HG02970 (cell line): ENCODE results near the gene AGTR1.

Experiments used
- ATAC-seq: cut with Tn5 transposase; IDR thresholded peaks from one replicate; pipeline ENCODE4 v1.9.1; 2021; ENCODE audit warnings: mild to moderate bottlenecking, moderate library complexity, moderate number of reproducible peaks; ENCODE audit not compliant: unreplicated experiment, low FRiP score

AGTR1 gene

DNA sequence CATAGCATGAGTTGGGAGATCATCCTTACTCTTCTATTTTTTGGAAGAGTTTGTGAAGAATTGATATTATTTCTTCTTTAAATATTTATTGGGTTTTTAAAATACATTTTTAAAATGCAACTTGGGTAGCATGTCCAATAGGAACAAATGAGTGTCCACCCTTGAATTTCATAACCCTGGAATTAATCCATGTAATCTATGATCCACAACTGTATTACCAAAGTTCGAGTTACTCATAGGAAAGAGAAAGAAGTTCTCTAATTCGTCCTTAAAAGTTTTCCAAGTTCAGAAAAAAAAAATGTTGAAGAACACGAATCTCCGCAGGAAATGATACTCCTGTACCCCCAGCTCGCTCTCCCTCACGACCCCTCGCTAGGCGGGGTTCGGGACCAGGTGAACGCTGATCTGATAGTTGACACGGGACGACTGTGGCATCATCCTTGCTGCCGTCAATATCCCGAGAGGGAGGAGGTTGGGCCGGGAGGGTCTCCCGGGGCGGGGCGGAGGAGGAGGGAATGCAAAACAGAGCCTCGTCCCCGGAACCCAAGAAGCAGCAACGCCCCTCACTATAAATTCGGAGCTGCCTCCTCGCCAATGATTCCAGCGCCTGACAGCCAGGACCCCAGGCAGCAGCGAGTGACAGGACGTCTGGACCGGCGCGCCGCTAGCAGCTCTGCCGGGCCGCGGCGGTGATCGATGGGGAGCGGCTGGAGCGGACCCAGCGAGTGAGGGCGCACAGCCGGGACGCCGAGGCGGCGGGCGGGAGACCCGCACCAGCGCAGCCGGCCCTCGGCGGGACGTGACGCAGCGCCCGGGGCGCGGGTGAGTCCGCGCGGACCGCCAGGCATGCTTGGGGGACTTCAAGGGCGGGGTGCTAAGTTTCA lies at the start of gene AGTR1:
AGTR1 (plus strand) TSS at position 598 of the 884 bp plus-strand sequence. CDS start 43,133 bp downstream, outside the sequence.
- ATAC-seq, result no peak

- no peak for ATAC-seq
Measured at GRCh38 chr3:148648685-148649352, 48.9 kb upstream of the AGTR1 start.

DNA sequence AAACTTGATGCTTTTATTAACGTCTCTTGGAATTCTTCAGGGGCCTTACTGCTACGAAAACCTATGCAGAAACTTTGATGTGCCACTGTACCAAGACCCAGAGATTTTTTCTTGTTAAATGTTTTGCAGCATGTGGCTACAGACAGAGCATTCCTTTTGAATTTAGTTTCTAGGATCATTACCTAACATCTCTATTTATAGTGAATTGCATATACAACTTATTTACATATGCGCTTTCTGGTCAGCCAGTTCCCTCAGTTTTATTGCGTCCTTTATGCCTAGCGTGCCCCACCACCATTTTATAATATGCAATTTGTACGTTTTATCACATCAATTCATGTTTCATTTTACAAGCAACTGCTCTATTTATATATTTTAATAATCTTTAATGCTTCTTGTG lies 46.2 kb upstream of the AGTR1 start:
- ATAC-seq, result no peak

DNA sequence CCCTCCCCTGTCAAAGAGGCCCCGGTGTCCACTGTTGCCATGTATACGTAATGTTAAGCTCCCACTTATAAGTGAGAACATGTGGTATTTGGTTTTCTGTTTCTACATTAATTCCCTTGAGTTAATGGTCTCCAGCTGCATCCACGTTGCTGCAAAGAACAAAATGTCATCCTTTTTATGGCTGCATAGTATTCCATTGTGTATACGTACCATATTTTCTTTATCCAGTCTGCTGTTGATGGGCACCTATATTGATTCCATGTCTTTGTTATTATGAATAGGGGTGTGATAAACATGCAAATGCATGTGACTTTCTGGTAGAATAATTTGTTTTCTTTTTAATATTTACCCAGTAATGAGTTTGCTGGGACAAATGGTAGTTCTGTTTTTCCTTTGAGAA lies 43.3 kb upstream of the AGTR1 start:
- ATAC-seq, result no peak

DNA sequence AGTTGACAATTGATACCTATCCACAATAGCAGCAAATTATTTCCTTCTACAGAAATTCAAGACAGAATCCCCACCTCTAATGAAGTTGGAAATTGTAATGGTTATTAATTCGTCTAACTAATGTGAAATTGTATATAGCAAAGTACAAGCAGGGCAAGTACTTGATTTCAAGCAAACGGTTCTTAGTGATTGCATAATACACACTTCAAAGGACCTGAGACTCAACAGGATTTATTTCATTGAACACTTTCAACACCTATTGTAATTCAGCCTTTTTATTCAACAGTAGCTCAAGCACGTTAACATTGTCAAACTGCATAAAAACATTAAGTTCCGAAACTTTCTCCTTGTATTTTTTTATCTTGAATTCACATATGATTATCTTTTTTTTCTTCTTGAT lies 40.2 kb upstream of the AGTR1 start:
- ATAC-seq, result no peak

GRCh38 chr3:148659512-148659911 lies 38.2 kb upstream of the AGTR1 start:
- no peak for ATAC-seq

DNA sequence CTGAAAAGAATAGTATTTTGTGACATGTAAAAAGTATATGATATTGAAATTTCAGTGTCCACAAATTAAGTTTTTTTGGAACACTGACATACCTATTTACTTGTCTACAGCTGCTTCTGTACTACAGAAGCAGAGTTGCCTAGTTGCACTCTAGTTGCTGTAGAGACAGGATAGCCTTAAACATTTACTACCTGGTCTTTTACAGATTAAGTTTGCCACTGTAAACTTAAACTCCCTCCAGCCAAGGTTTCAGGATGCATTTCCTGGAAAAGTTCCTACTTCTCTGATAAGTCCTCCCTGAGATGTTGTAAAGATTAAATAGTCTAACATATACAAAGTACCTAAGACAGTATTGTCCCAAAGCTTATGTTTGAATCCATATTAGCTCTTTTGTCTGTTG lies 17.4 kb upstream of the AGTR1 start:
- ATAC-seq, result no peak

GRCh38 chr3:148681080-148681479 lies 16.6 kb upstream of the AGTR1 start:
- no peak for ATAC-seq

DNA sequence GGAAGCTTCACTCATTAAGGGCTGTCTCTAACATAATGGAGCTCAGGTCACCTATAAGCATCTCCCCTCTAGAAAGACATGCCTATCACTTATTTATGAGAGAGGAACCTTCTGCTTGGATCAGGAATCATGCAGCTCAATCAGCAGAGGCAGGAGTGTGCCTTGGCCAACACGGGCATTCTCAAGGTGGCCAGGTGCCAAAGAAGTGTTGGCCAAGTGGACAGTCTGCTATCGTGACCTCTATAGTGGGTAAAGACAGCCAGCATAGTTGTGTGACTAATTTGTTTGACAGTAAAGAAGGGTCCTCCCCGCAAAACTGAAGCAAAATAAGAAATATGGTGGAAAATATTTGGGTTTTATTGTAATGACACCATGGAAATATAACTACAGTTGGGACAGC lies 14.7 kb upstream of the AGTR1 start:
- ATAC-seq, result no peak

- no peak for ATAC-seq
Measured at GRCh38 chr3:148694116-148694515, 3.6 kb upstream of the AGTR1 start.

DNA sequence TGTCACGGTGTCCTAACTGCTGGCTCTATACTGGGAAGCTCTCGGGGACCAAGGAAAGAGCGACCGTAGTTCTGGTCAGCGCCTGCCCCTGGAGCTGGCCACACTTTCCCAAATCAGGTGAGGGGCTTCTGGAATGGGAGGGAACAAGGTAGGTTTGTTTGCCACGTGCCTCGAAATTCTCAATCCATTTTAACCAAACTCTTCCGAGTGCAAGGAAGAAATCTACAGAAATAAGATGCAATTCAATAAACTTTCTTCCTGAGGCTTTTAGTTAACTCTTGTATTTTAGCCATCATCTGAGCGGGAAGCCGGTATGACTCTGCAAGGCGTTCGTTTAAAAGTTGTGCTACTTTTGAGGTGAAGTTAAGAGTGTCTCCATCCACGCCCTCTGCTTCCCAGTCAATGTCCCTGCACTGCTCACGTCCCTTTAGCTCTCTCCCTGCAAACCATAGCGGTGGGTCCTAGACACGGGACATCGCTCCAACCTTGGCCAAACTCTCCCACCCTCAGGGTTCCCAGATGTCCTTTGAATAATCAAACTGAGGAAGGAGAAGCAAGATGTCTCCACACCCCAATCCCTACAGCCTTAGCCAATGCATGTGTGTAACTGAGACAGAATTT lies 597 bp downstream of the AGTR1 start:
- no peak for ATAC-seq

DNA sequence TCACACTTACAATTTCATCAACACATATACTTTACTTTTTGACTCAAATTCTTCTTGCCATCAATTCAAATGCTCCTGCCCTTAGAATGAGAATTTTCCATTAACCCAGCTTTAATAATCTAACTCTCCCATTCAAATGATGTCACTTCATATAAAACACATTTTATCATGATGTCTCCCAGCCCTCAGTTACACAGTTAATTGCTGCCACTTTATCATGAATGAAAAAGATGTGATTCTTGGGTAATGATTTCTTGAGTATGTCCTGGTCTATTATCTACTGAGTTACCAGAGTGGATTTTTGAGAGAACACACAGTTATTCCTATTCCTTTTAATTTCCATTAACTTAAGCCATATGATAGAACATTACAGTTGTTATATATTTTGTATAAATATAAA lies 7.6 kb downstream of the AGTR1 start:
- no peak for ATAC-seq

GRCh38 chr3:148707601-148708380 lies 10.1 kb downstream of the AGTR1 start:
- no peak for ATAC-seq

GRCh38 chr3:148708409-148708808 lies 10.7 kb downstream of the AGTR1 start:
- ATAC-seq, result no peak

DNA sequence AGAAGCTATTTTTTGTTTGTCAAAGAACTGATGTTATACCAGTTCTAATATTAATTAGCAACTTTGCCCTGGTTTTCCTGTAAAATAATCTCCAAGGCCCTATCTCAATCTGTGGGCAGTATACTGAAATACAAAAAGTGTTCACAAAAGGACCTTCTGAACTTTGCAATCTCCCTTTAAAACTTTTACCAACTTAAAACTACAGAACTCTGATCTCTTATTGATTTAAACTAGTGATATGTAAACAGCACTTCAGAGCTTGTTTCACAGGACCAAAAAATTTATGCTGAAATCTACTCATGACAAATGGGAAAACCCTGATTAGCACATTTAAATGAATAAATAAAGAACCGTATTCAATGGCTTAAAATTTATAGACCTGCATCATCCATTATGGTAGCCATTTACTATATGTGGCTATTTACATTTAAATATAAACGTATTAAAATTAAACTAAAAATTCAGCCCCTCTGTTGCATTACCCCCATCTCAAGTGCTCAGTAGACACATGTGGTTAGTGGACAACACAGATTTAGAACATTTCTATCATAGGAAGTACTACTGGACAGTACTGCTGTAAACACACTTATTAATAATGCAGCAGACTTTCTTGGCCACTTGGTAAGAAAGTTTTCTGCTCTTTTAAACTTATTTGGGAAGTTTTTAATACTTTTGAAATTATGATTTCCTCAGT lies 12.0 kb downstream of the AGTR1 start:
- ATAC-seq, result no peak

GRCh38 chr3:148710665-148711064 lies 13.0 kb downstream of the AGTR1 start:
- ATAC-seq, result no peak

DNA sequence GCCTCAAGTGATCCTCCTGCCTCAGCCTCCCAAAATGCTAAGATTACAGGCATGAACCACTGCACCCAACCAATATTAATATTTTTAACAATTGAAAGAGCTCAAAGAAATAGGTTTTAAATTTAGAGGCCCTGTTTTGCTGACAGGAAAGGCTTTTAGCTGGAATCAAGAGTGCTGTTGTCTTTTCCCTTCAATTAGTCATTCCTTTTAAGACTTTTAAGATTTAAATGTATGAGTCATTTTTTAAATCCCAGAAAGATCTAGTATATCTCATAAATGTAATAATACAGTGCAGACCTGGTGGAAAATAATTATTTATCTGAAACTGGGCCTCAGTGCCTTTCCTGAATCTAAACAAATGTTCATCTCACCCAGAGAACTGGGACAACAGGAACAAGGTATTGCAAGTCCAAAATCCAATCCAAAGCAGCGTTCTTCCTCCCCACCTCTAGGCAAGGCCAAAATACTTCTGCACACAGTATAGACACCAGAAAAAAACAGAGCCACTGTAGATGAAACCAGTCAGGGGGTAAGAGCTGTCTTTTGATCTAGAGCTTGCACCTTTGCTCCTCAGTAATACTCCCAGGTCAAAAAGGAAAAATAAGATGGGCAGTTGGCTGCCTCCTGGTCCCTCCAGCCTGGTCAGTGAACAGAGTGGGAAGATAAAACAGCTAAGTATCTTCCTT lies 14.4 kb downstream of the AGTR1 start:
- ATAC-seq, result no peak

DNA sequence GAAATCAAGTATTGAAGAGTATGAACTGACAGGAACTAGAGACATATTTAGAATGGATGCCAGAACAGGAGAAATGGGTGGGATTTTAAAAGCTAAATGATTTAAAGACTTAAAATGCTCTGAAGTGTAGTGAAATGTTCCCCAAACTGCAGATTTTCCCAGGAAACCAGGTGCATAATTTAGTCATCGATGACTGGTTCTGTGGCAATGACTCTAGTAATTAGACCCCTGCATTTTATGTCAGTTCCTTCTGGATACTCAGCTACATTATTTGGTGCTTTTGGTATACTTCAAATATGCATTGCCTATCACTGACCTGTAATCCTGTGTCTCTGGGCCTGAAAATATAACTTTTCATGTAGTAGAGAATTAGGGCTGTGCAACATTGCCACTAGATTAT lies 16.8 kb downstream of the AGTR1 start:
- no peak for ATAC-seq

DNA sequence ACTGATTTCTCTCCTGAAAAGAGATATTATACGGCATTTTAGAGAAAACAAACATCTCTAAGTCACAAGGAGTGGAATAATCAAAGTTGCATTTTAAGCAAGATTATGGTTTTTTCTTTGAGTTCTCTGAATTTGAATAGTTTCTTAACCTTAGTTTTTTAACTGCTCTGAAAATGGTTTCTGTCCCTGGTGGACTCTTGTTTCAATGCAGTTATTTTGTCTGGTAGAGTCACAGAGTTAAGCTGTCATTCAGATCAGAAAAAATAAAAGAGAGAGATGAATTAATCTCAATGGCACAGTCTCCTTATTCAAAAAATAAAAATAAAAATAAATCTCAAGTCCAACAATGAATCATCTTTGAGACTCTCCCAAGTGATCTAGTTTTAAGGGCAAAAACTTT lies 19.0 kb downstream of the AGTR1 start:
- ATAC-seq, result no peak
